ENCODE measurements around the gene THSD8.

- TF ChIP-seq EZH2 (IDR thresholded peaks at IDR 0.05; ENCODE audit: borderline replicate concordance, low read depth, low read length, severe bottlenecking): no peak
- no peak for TF ChIP-seq CTCF (IDR thresholded peaks at IDR 0.05; ENCODE audit: borderline replicate concordance, extremely low read depth, low read length, poor library complexity, severe bottlenecking)
These were observed 42.3 kb downstream of the THSD8 start for GRCh38 chr19:12843999-12844732.
